GM18870 (cell line): ENCODE data around the gene SEC31A.
"Not testable (repeated sequence)": the region's sequence is repeated elsewhere in the genome, so short reads cannot be mapped to it uniquely, and the experiment has no call there.

Source experiments
- ATAC-seq: cut with Tn5 transposase; IDR thresholded peaks from one replicate; pipeline ENCODE4 v1.9.1; 2021; ENCODE audit warnings: moderate library complexity; ENCODE audit not compliant: unreplicated experiment

Gene SEC31A

GRCh38 chr4:82893942-82894341 is 3.0 kb upstream of the SEC31A start:
- ATAC-seq = no peak

- ATAC-seq = no peak
Measured at GRCh38 chr4:82892467-82892802, 1.5 kb upstream of the SEC31A start.

- ATAC-seq = no peak
Measured at GRCh38 chr4:82891707-82892466, 934 bp upstream of the SEC31A start.

GRCh38 chr4:82890528-82890900 is 439 bp downstream of the SEC31A start:
- no peak for ATAC-seq

GRCh38 chr4:82889287-82889686 is 1.7 kb downstream of the SEC31A start:
- no peak for ATAC-seq

- no peak for ATAC-seq
Measured at GRCh38 chr4:82886147-82886942, 4.6 kb downstream of the SEC31A start.

GRCh38 chr4:82885410-82885809 is 5.5 kb downstream of the SEC31A start:
- no peak for ATAC-seq

GRCh38 chr4:82868572-82868971 is 22.4 kb downstream of the SEC31A start:
- no peak for ATAC-seq

- no peak for ATAC-seq
Measured at GRCh38 chr4:82866706-82867385, 24.1 kb downstream of the SEC31A start.

GRCh38 chr4:82866033-82866432 is 24.9 kb downstream of the SEC31A start:
- not testable (repeated sequence) for ATAC-seq

GRCh38 chr4:82865592-82865991 is 25.4 kb downstream of the SEC31A start:
- no peak for ATAC-seq

GRCh38 chr4:82864336-82864979 is 26.5 kb downstream of the SEC31A start:
- no peak for ATAC-seq

- ATAC-seq = no peak
Measured at GRCh38 chr4:82861529-82861928, 29.4 kb downstream of the SEC31A start.

GRCh38 chr4:82860487-82860886 is 30.5 kb downstream of the SEC31A start:
- ATAC-seq = not testable (repeated sequence)

GRCh38 chr4:82852751-82853285 is 38.1 kb downstream of the SEC31A start:
- no peak for ATAC-seq

GRCh38 chr4:82851885-82852750 is 38.8 kb downstream of the SEC31A start:
- ATAC-seq = no peak

- ATAC-seq = no peak
Measured at GRCh38 chr4:82851318-82851717, 39.6 kb downstream of the SEC31A start.

- no peak for ATAC-seq
Measured at GRCh38 chr4:82850684-82851083, 40.3 kb downstream of the SEC31A start.

- ATAC-seq = no peak
Measured at GRCh38 chr4:82848706-82849105, 42.2 kb downstream of the SEC31A start.

GRCh38 chr4:82842593-82842992 is 48.4 kb downstream of the SEC31A start:
- ATAC-seq = no peak
